ENCODE data around the gene EID1. TPM values are rescaled to one million over a fixed set of nuclear protein-coding genes. Genes with fewer than 3 reads are reported as not detected.

EID1 gene
- total RNA-seq, 1 experiment from 2014 or later = 86.7 TPM

- no peak overlapping the region for H3K4me2 ChIP-seq (ENCODE audit: low read depth, low read length, poor library complexity, severe bottlenecking)
- H3K79me2 ChIP-seq (ENCODE audit: low read length) = no peaks in the 10 kb centered on the region
- DNase-seq = no peak
- no peak overlapping the region for H3K27ac ChIP-seq (ENCODE audit: low read length)
- no peaks in the 10 kb centered on the region for H4K20me1 ChIP-seq (ENCODE audit: insufficient read depth, low read depth, low read length)
- H3K4me3 ChIP-seq (ENCODE audit: low read length) = no peak overlapping the region
- no peaks in the 10 kb centered on the region for H3K36me3 ChIP-seq (ENCODE audit: insufficient read depth, low read length)
- H2AFZ ChIP-seq (ENCODE audit: low read length) = no peak overlapping the region
- peaks cover 16% of the 10 kb centered on the region for H3K4me1 ChIP-seq (ENCODE audit: low read length)
- no peak overlapping the region for H3K9ac ChIP-seq (ENCODE audit: low read length)
- no peaks in the 10 kb centered on the region for H3K9me3 ChIP-seq (ENCODE audit: low read length)
- no peaks in the 10 kb centered on the region for H3K27me3 ChIP-seq (ENCODE audit: low read length)
- H3K9me2 ChIP-seq (replicated peaks; ENCODE audit: insufficient read depth, low read length) = no peaks in the 10 kb centered on the region
Observed at GRCh38 chr15:48872632-48873031, 5.3 kb upstream of the EID1 start.

GRCh38 chr15:48875241-48875960 is 2.5 kb upstream of the EID1 start:
- Histone ChIP-seq H3K27me3 (ENCODE audit: low read length) (no peaks in the 10 kb centered on the region), H4K20me1 (ENCODE audit: insufficient read depth, low read depth, low read length) (peaks cover 20% of the 10 kb centered on the region), H2AFZ (ENCODE audit: low read length) (0 out of 2 replicates have a peak overlapping the region, but pooled peaks have one; percentile 3), H3K9me2 (replicated peaks; ENCODE audit: insufficient read depth, low read length) (no peaks in the 10 kb centered on the region), H3K79me2 (ENCODE audit: low read length) (peaks cover 19% of the 10 kb centered on the region), H3K4me3 (ENCODE audit: low read length) (no peak overlapping the region), H3K36me3 (ENCODE audit: insufficient read depth, low read length) (0 out of 2 replicates have a peak, but pooled peaks cover 8% of the 10 kb centered on the region), H3K27ac (ENCODE audit: low read length) (no peak overlapping the region), H3K4me2 (ENCODE audit: low read depth, low read length, poor library complexity, severe bottlenecking) (no peak overlapping the region), H3K4me1 (ENCODE audit: low read length) (peaks cover 32% of the 10 kb centered on the region), H3K9ac (ENCODE audit: low read length) (no peak overlapping the region; the same call in 1 of the 2 replicates), H3K9me3 (ENCODE audit: low read length) (no peaks in the 10 kb centered on the region)
- DNase-seq = no peak

- Histone ChIP-seq H3K27me3 (ENCODE audit: low read length) (no peaks in the 10 kb centered on the region), H3K27ac (ENCODE audit: low read length) (no peak overlapping the region), H3K4me2 (ENCODE audit: low read depth, low read length, poor library complexity, severe bottlenecking) (no peak overlapping the region), H4K20me1 (ENCODE audit: insufficient read depth, low read depth, low read length) (peaks cover 21% of the 10 kb centered on the region), H3K9ac (ENCODE audit: low read length) (no peak overlapping the region), H3K4me3 (ENCODE audit: low read length) (no peak overlapping the region), H3K36me3 (ENCODE audit: insufficient read depth, low read length) (0 out of 2 replicates have a peak, but pooled peaks cover 8% of the 10 kb centered on the region), H2AFZ (ENCODE audit: low read length) (0 out of 2 replicates have a peak overlapping the region, but pooled peaks have one; percentile 3), H3K9me3 (ENCODE audit: low read length) (no peaks in the 10 kb centered on the region), H3K79me2 (ENCODE audit: low read length) (peaks cover 19% of the 10 kb centered on the region), H3K9me2 (replicated peaks; ENCODE audit: insufficient read depth, low read length) (no peaks in the 10 kb centered on the region), H3K4me1 (ENCODE audit: low read length) (peaks cover 32% of the 10 kb centered on the region)
- DNase-seq = no peak
Observed at GRCh38 chr15:48876057-48876456, 1.9 kb upstream of the EID1 start.

- H3K27me3 ChIP-seq (ENCODE audit: low read length) = no peaks in the 10 kb centered on the region
- H3K4me1 ChIP-seq (ENCODE audit: low read length) = peaks cover 32% of the 10 kb centered on the region
- H4K20me1 ChIP-seq (ENCODE audit: insufficient read depth, low read depth, low read length) = peaks cover 24% of the 10 kb centered on the region
- H3K36me3 ChIP-seq (ENCODE audit: insufficient read depth, low read length) = 0 out of 2 replicates have a peak, but pooled peaks cover 8% of the 10 kb centered on the region
- H3K79me2 ChIP-seq (ENCODE audit: low read length) = peaks cover 19% of the 10 kb centered on the region
- H3K9me3 ChIP-seq (ENCODE audit: low read length) = no peaks in the 10 kb centered on the region
- no peak overlapping the region for H3K4me3 ChIP-seq (ENCODE audit: low read length)
- no peaks in the 10 kb centered on the region for H3K9me2 ChIP-seq (replicated peaks; ENCODE audit: insufficient read depth, low read length)
- H2AFZ ChIP-seq (ENCODE audit: low read length) = no peak overlapping the region
- no peak overlapping the region for H3K27ac ChIP-seq (ENCODE audit: low read length)
- no peak for DNase-seq
- H3K9ac ChIP-seq (ENCODE audit: low read length) = no peak overlapping the region
- H3K4me2 ChIP-seq (ENCODE audit: low read depth, low read length, poor library complexity, severe bottlenecking) = peak overlapping the region; percentile 89
Observed at GRCh38 chr15:48880070-48880634, 2.2 kb downstream of the EID1 start.

DNA sequence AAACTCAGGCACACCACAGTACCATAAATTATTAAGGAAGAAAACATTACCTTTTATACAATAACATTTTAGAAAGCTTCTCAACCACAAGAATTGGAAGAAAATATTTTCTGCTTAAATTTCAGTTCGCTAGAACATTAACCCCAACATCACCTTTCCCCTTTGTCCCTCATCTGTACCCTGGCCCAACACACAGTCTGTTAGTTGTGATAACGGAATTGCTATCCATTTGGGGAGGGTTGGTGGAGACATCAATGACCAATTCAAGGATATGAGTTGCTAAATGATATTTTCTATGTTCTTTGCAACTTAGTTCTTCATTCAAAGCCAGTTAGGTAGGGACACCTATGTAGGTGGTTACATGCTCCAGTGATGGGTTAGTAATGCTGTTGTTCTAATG is 5.8 kb downstream of the EID1 start:
- Histone ChIP-seq H3K9me3 (ENCODE audit: low read length) (no peaks in the 10 kb centered on the region), H3K4me2 (ENCODE audit: low read depth, low read length, poor library complexity, severe bottlenecking) (no peak overlapping the region), H3K36me3 (ENCODE audit: insufficient read depth, low read length) (0 out of 2 replicates have a peak, but pooled peaks cover 8% of the 10 kb centered on the region), H3K4me1 (ENCODE audit: low read length) (peaks cover 15% of the 10 kb centered on the region), H3K27ac (ENCODE audit: low read length) (no peak overlapping the region), H3K9ac (ENCODE audit: low read length) (no peak overlapping the region), H3K4me3 (ENCODE audit: low read length) (no peak overlapping the region), H2AFZ (ENCODE audit: low read length) (no peak overlapping the region), H3K27me3 (ENCODE audit: low read length) (no peaks in the 10 kb centered on the region), H4K20me1 (ENCODE audit: insufficient read depth, low read depth, low read length) (peaks cover 21% of the 10 kb centered on the region), H3K9me2 (replicated peaks; ENCODE audit: insufficient read depth, low read length) (no peaks in the 10 kb centered on the region), H3K79me2 (ENCODE audit: low read length) (peaks cover 12% of the 10 kb centered on the region)
- no peak for DNase-seq

DNA sequence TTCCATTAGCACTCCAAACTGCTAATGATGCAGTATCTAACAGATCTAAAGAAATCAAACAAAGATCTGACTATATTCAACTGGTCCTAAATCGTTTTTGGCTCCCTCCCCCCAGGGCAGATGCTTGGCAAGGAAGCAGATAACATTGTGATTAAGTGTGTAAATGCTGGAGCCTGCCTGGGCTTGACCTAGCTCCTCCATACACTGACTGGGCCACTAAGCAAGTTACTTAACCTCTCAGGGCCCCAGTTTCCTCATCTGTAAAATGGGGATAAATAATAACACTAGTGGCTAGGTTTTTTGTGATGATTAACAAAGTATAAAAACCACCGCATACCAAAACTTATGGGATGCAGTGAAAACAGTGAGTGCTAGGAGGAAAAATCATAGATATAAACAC is 9.2 kb downstream of the EID1 start:
- Histone ChIP-seq H3K4me3 (ENCODE audit: low read length) (no peak overlapping the region), H3K4me2 (ENCODE audit: low read depth, low read length, poor library complexity, severe bottlenecking) (no peak overlapping the region), H3K9me2 (replicated peaks; ENCODE audit: insufficient read depth, low read length) (no peaks in the 10 kb centered on the region), H4K20me1 (ENCODE audit: insufficient read depth, low read depth, low read length) (no peaks in the 10 kb centered on the region), H3K36me3 (ENCODE audit: insufficient read depth, low read length) (no peaks in the 10 kb centered on the region), H3K79me2 (ENCODE audit: low read length) (no peaks in the 10 kb centered on the region), H3K27me3 (ENCODE audit: low read length) (no peaks in the 10 kb centered on the region), H3K9me3 (ENCODE audit: low read length) (no peaks in the 10 kb centered on the region), H3K9ac (ENCODE audit: low read length) (no peak overlapping the region), H2AFZ (ENCODE audit: low read length) (no peak overlapping the region), H3K4me1 (ENCODE audit: low read length) (no peaks in the 10 kb centered on the region), H3K27ac (ENCODE audit: low read length) (no peak overlapping the region)
- DNase-seq = no peak

DNA sequence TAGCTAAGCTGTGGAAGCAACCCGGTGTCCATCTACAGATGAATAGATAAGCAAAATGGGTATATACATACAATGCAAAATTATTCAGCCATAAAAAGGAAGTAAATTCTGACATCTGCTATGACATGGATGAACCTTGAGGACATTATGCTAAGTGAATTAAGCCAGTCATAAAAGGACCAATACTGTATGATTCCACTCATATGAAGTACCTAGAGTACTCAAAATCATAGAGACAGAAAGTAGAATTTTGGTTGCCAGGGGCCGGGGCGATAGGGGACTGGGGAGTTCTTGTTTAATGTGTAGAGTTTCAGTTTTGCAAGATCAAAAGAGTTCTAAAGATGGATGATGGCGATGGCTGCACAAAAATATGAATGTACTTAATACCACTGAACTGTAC is 10.3 kb downstream of the EID1 start:
- no peaks in the 10 kb centered on the region for H3K36me3 ChIP-seq (ENCODE audit: insufficient read depth, low read length)
- no peaks in the 10 kb centered on the region for H3K9me2 ChIP-seq (replicated peaks; ENCODE audit: insufficient read depth, low read length)
- no peaks in the 10 kb centered on the region for H3K27me3 ChIP-seq (ENCODE audit: low read length)
- H3K4me3 ChIP-seq (ENCODE audit: low read length) = no peak overlapping the region
- H3K4me2 ChIP-seq (ENCODE audit: low read depth, low read length, poor library complexity, severe bottlenecking) = no peak overlapping the region
- H3K4me1 ChIP-seq (ENCODE audit: low read length) = no peaks in the 10 kb centered on the region
- no peaks in the 10 kb centered on the region for H3K79me2 ChIP-seq (ENCODE audit: low read length)
- no peak overlapping the region for H3K27ac ChIP-seq (ENCODE audit: low read length)
- no peaks in the 10 kb centered on the region for H4K20me1 ChIP-seq (ENCODE audit: insufficient read depth, low read depth, low read length)
- no peak for DNase-seq
- no peak overlapping the region for H2AFZ ChIP-seq (ENCODE audit: low read length)
- H3K9ac ChIP-seq (ENCODE audit: low read length) = no peak overlapping the region
- H3K9me3 ChIP-seq (ENCODE audit: low read length) = no peaks in the 10 kb centered on the region

GRCh38 chr15:48888836-48889235 is 10.9 kb downstream of the EID1 start:
- Histone ChIP-seq H3K27ac (ENCODE audit: low read length) (no peak overlapping the region), H3K27me3 (ENCODE audit: low read length) (no peaks in the 10 kb centered on the region), H3K79me2 (ENCODE audit: low read length) (no peaks in the 10 kb centered on the region), H3K36me3 (ENCODE audit: insufficient read depth, low read length) (no peaks in the 10 kb centered on the region), H3K9me3 (ENCODE audit: low read length) (no peaks in the 10 kb centered on the region), H3K4me3 (ENCODE audit: low read length) (no peak overlapping the region), H4K20me1 (ENCODE audit: insufficient read depth, low read depth, low read length) (no peaks in the 10 kb centered on the region), H3K9ac (ENCODE audit: low read length) (no peak overlapping the region), H3K4me1 (ENCODE audit: low read length) (no peaks in the 10 kb centered on the region), H3K9me2 (replicated peaks; ENCODE audit: insufficient read depth, low read length) (no peaks in the 10 kb centered on the region), H2AFZ (ENCODE audit: low read length) (no peak overlapping the region), H3K4me2 (ENCODE audit: low read depth, low read length, poor library complexity, severe bottlenecking) (no peak overlapping the region)
- no peak for DNase-seq

Measured in Karpas-422 (cell line).